ENCODE measurements around the gene SLC39A6. TPM values are rescaled to one million over a fixed set of nuclear protein-coding genes. Genes with fewer than 3 reads are reported as not detected.

SLC39A6 gene
- total RNA-seq, 2 donors from 2014 or later = 27.6 to 42.2 TPM

DNA sequence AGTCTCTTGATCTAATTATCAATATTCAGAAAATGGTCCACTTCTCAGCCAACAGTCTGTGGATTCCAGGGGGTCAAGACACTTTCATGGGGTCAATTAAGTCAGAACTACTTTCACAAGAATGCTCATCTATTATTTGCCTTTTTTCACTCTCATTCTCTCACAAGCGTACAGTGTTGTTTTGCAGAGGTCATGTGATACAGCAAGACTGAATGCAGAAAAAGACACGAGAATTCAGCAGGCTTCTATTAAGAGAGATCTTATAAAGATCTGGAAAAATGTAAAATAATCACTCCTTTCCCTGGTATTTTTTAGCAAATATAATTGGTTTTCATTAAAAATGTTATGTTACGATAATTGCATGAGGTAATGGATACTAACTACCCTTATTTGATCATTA lies 70.5 kb downstream of the SLC39A6 start:
- Histone ChIP-seq H3K9me3 (no peaks in the 10 kb centered on the region), H3K27ac (no peak overlapping the region)

More for the DNA sequence above, 70.5 kb downstream of the SLC39A6 start:
- TF ChIP-seq, protein P1, sequence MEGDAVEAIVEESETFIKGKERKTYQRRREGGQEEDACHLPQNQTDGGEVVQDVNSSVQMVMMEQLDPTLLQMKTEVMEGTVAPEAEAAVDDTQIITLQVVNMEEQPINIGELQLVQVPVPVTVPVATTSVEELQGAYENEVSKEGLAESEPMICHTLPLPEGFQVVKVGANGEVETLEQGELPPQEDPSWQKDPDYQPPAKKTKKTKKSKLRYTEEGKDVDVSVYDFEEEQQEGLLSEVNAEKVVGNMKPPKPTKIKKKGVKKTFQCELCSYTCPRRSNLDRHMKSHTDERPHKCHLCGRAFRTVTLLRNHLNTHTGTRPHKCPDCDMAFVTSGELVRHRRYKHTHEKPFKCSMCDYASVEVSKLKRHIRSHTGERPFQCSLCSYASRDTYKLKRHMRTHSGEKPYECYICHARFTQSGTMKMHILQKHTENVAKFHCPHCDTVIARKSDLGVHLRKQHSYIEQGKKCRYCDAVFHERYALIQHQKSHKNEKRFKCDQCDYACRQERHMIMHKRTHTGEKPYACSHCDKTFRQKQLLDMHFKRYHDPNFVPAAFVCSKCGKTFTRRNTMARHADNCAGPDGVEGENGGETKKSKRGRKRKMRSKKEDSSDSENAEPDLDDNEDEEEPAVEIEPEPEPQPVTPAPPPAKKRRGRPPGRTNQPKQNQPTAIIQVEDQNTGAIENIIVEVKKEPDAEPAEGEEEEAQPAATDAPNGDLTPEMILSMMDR (IDR thresholded peaks at IDR 0.05) = no peak
- DNase-seq (ENCODE audit: low spot score) = no peak
- ATAC-seq (ENCODE audit: insufficient number of reproducible peaks, low FRiP score, low read depth) = no peak
- Histone ChIP-seq H3K4me3 (no peak overlapping the region), H3K27me3 (replicated peaks; ENCODE audit: insufficient read depth) (no peaks in the 10 kb centered on the region), H3K36me3 (no peaks in the 10 kb centered on the region), H3K4me1 (ENCODE audit: control insufficient read depth in 1 of 2, low read depth in 2 of 2) (no peaks in the 10 kb centered on the region)

Other genes with a start within 250 kb of the SLC39A6 start
- 10 to 100 TPM; 49.8 to 64.9 TPM for gene RPRD1A, start 61.8 kb downstream of the SLC39A6 start, total RNA-seq
- 10 to 100 TPM; 59.0 to 66.6 TPM for gene ELP2, start 559 bp upstream of the SLC39A6 start, total RNA-seq
- gene MOCOS, start 58.2 kb upstream of the SLC39A6 start, total RNA-seq = 1 to 10 TPM; 2.0 to 2.8 TPM
- 10 to 100 TPM; 19.8 to 24.9 TPM for gene FHOD3, start 168.4 kb upstream of the SLC39A6 start, total RNA-seq

Measured in thoracic aorta (tissue), 2 donors.